Measurements from ENCODE around the gene BEND6. TPM values are rescaled to one million over a fixed set of nuclear protein-coding genes. Genes with fewer than 3 reads are reported as not detected.

BEND6 gene
- polyA plus RNA-seq, 1 donor (not counting 4 experiments of a cell fraction or from before 2014, with no cell fraction given), result 1.0 TPM

- Histone ChIP-seq H3K79me2 (ENCODE audit: control insufficient read depth, insufficient read depth, low read length) (no peaks in the 10 kb centered on the region), H4K20me1 (ENCODE audit: control insufficient read depth, extremely low read depth, insufficient read depth, low read length) (no peaks in the 10 kb centered on the region), H3K9me1 (ENCODE audit: control insufficient read depth, extremely low read depth, insufficient read depth, low read length) (no peaks in the 10 kb centered on the region), H2AFZ (ENCODE audit: control insufficient read depth, low read length) (no peak overlapping the region), H3K4me1 (ENCODE audit: control insufficient read depth, extremely low read depth, insufficient read depth, low read length) (no peaks in the 10 kb centered on the region), H3K9me3 (ENCODE audit: control insufficient read depth, low read depth, low read length) (no peaks in the 10 kb centered on the region), H3K27me3 (ENCODE audit: control insufficient read depth, extremely low read depth, insufficient read depth, low read length) (no peaks in the 10 kb centered on the region), H3K36me3 (ENCODE audit: control insufficient read depth in 2 of 2, extremely low read depth in 1 of 2, insufficient read depth in 2 of 2, low read length in 2 of 2) (no peaks in the 10 kb centered on the region), H3K4me2 (ENCODE audit: control insufficient read depth, extremely low read depth, insufficient read depth, low read depth, low read length) (no peak overlapping the region), H3K9ac (ENCODE audit: control insufficient read depth, extremely low read depth, insufficient read depth, low read length) (no peak overlapping the region), H3K27ac (ENCODE audit: control insufficient read depth, insufficient read depth, low read length) (no peak overlapping the region), H3K4me3 (ENCODE audit: control insufficient read depth in 2 of 3, extremely low read depth in 1 of 3, insufficient read depth in 2 of 3, low read depth in 1 of 3, low read length in 3 of 3) (no peak overlapping the region)
- DNase-seq (ENCODE audit: low read depth, low spot score) (no peak), FAIRE-seq (no peak)
- no peak for TF ChIP-seq EZH2 (IDR thresholded peaks at IDR 0.05; ENCODE audit: low read length)
- TF ChIP-seq, protein P1, sequence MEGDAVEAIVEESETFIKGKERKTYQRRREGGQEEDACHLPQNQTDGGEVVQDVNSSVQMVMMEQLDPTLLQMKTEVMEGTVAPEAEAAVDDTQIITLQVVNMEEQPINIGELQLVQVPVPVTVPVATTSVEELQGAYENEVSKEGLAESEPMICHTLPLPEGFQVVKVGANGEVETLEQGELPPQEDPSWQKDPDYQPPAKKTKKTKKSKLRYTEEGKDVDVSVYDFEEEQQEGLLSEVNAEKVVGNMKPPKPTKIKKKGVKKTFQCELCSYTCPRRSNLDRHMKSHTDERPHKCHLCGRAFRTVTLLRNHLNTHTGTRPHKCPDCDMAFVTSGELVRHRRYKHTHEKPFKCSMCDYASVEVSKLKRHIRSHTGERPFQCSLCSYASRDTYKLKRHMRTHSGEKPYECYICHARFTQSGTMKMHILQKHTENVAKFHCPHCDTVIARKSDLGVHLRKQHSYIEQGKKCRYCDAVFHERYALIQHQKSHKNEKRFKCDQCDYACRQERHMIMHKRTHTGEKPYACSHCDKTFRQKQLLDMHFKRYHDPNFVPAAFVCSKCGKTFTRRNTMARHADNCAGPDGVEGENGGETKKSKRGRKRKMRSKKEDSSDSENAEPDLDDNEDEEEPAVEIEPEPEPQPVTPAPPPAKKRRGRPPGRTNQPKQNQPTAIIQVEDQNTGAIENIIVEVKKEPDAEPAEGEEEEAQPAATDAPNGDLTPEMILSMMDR (optimal IDR thresholded peaks at IDR 0.05 in 1 of 3, IDR thresholded peaks at IDR 0.05 in 1 of 3, conservative IDR thresholded peaks at IDR 0.05 in 1 of 3; ENCODE audit: extremely low read depth in 1 of 3, insufficient read depth in 2 of 3, low read length in 3 of 3), result no peak
- dilution Hi-C loops (cut with MboI; ENCODE audit: extremely low pct_ligation_motif_present, low sequenced_read_pairs), result no loop called here
Measured at GRCh38 chr6:56984361-56984760, 29.5 kb downstream of the BEND6 start.

- H3K79me2 ChIP-seq (ENCODE audit: control insufficient read depth, insufficient read depth, low read length), result no peaks in the 10 kb centered on the region
- H3K4me2 ChIP-seq (ENCODE audit: control insufficient read depth, extremely low read depth, insufficient read depth, low read depth, low read length), result no peak overlapping the region
- no peaks in the 10 kb centered on the region for H3K9me3 ChIP-seq (ENCODE audit: control insufficient read depth, low read depth, low read length)
- TF ChIP-seq EZH2 (IDR thresholded peaks at IDR 0.05; ENCODE audit: low read length), result no peak
- TF ChIP-seq, protein P1 (optimal IDR thresholded peaks at IDR 0.05 in 1 of 3, IDR thresholded peaks at IDR 0.05 in 1 of 3, conservative IDR thresholded peaks at IDR 0.05 in 1 of 3; ENCODE audit: extremely low read depth in 1 of 3, insufficient read depth in 2 of 3, low read length in 3 of 3), result no peak
- no peak overlapping the region for H3K4me3 ChIP-seq (ENCODE audit: control insufficient read depth in 2 of 3, extremely low read depth in 1 of 3, insufficient read depth in 2 of 3, low read depth in 1 of 3, low read length in 3 of 3)
- dilution Hi-C loops (cut with MboI; ENCODE audit: extremely low pct_ligation_motif_present, low sequenced_read_pairs), result no loop called here
- no peaks in the 10 kb centered on the region for H3K36me3 ChIP-seq (ENCODE audit: control insufficient read depth in 2 of 2, extremely low read depth in 1 of 2, insufficient read depth in 2 of 2, low read length in 2 of 2)
- H3K9ac ChIP-seq (ENCODE audit: control insufficient read depth, extremely low read depth, insufficient read depth, low read length), result no peak overlapping the region
- H3K27ac ChIP-seq (ENCODE audit: control insufficient read depth, insufficient read depth, low read length), result no peak overlapping the region
- no peaks in the 10 kb centered on the region for H3K27me3 ChIP-seq (ENCODE audit: control insufficient read depth, extremely low read depth, insufficient read depth, low read length)
- H2AFZ ChIP-seq (ENCODE audit: control insufficient read depth, low read length), result no peak overlapping the region
- FAIRE-seq, result no peak
- H3K9me1 ChIP-seq (ENCODE audit: control insufficient read depth, extremely low read depth, insufficient read depth, low read length), result no peaks in the 10 kb centered on the region
- no peak for DNase-seq (ENCODE audit: low read depth, low spot score)
- H3K4me1 ChIP-seq (ENCODE audit: control insufficient read depth, extremely low read depth, insufficient read depth, low read length), result no peaks in the 10 kb centered on the region
- H4K20me1 ChIP-seq (ENCODE audit: control insufficient read depth, extremely low read depth, insufficient read depth, low read length), result no peaks in the 10 kb centered on the region
Measured at GRCh38 chr6:56984884-56985283, 30.0 kb downstream of the BEND6 start.

Data from keratinocyte (primary cell).